ENCODE results near the gene H2AZ1.
"Not testable (repeated sequence)": the region's sequence is repeated elsewhere in the genome, so short reads cannot be mapped to it uniquely, and the experiment has no call there.

H2AZ1 gene

GRCh38 chr4:99949999-99950912 is at the start of gene H2AZ1:
Gene H2AZ1 (minus strand): TSS chr4:99950275. CDS start chr4:99950170, 105 bp downstream.
- FAIRE-seq: peak; percentile 95

- peak; percentile 57 for FAIRE-seq
These were observed 48.2 kb upstream of the H2AZ1 start for GRCh38 chr4:99998062-99998867.

- FAIRE-seq: no peak
These were observed 41.7 kb upstream of the H2AZ1 start for GRCh38 chr4:99991741-99992140.

- FAIRE-seq: no peak
These were observed 37.6 kb upstream of the H2AZ1 start for GRCh38 chr4:99987681-99988080.

GRCh38 chr4:99986792-99987191 is 36.7 kb upstream of the H2AZ1 start:
- FAIRE-seq: no peak

GRCh38 chr4:99983289-99983943 is 33.3 kb upstream of the H2AZ1 start:
- no peak for FAIRE-seq

GRCh38 chr4:99979872-99980271 is 29.8 kb upstream of the H2AZ1 start:
- no peak for FAIRE-seq

GRCh38 chr4:99971453-99972111 is 21.5 kb upstream of the H2AZ1 start:
- FAIRE-seq: no peak

- FAIRE-seq: no peak
These were observed 18.3 kb upstream of the H2AZ1 start for GRCh38 chr4:99968330-99968729.

- no peak for FAIRE-seq
These were observed 16.6 kb upstream of the H2AZ1 start for GRCh38 chr4:99966692-99967091.

GRCh38 chr4:99965674-99966350 is 15.7 kb upstream of the H2AZ1 start:
- no peak for FAIRE-seq

- FAIRE-seq: no peak
These were observed 15.1 kb upstream of the H2AZ1 start for GRCh38 chr4:99965173-99965572.

GRCh38 chr4:99961711-99962110 is 11.6 kb upstream of the H2AZ1 start:
- no peak for FAIRE-seq

GRCh38 chr4:99960648-99961047 is 10.6 kb upstream of the H2AZ1 start:
- FAIRE-seq: no peak

GRCh38 chr4:99958207-99958606 is 8.1 kb upstream of the H2AZ1 start:
- not testable (repeated sequence) for FAIRE-seq

- no peak for FAIRE-seq
These were observed 809 bp upstream of the H2AZ1 start for GRCh38 chr4:99950913-99951254.

GRCh38 chr4:99949034-99949998 is 759 bp downstream of the H2AZ1 start:
- peak; percentile 90 for FAIRE-seq

GRCh38 chr4:99947608-99948007 is 2.5 kb downstream of the H2AZ1 start:
- no peak for FAIRE-seq

GRCh38 chr4:99947190-99947578 is 2.9 kb downstream of the H2AZ1 start:
- no peak for FAIRE-seq

GRCh38 chr4:99946356-99947189 is 3.5 kb downstream of the H2AZ1 start, which contains the start of gene DNAJB14:
Gene DNAJB14 (minus strand): TSS chr4:99946618. CDS start chr4:99946571, 47 bp downstream.
- no peak for FAIRE-seq

Measured in G401.6 (cell line).